Right cardiac atrium (tissue), 5 donors: ENCODE measurements around the gene ARHGAP42. TPM values are rescaled to one million over a fixed set of nuclear protein-coding genes. Genes with fewer than 3 reads are reported as not detected.

ENCODE experiments used
- ATAC-seq, 2 donors: fragments of 200-7000 bp; cut with Tn5 transposase; one replicate each; pipeline versions ENCODE4 v1.8.0 to v1.9.1; 2020; ENCODE audit warnings: moderate library complexity in 2 of 2, mild to moderate bottlenecking in 1 of 2
- DNase-seq, 3 donors: peaks; one replicate each; pipeline ENCODE4 v3.0.0-alpha.2; 2020
- H3K27ac ChIP-seq: one replicate; pipeline ENCODE4 v1.5.1; 2013; ENCODE audit warnings: mild to moderate bottlenecking, low read length, control low read depth, moderate library complexity
- H3K27me3 ChIP-seq: one replicate; pipeline ENCODE4 v1.6.1; 2013; ENCODE audit not compliant: control insufficient read depth, insufficient read depth
- H3K4me1 ChIP-seq: one replicate; pipeline ENCODE4 v1.6.1; 2013; ENCODE audit warnings: low read length; ENCODE audit not compliant: control insufficient read depth, insufficient read depth
- H3K4me3 ChIP-seq: one replicate; pipeline ENCODE4 v1.5.1; 2013; ENCODE audit warnings: low read length, control low read depth
- H3K9me3 ChIP-seq: one replicate; pipeline ENCODE4 v1.6.1; 2013; ENCODE audit warnings: low read length; ENCODE audit not compliant: control insufficient read depth
- WGBS: extraction: QIAGEN DNeasy Blood & Tissue Kit; methylation state at CpG from one replicate; pipeline ENCODE4 v1.1.7; 2013; 5-methylcytosine and 5-hydroxymethylcytosine counted together
- intact Hi-C, 4 donors: fragments of 100-400 bp; cut with DNase I; formaldehyde crosslinking; loops; one replicate each; pipeline versions ENCODE4 v1.11.0 to v1.14.0; 2022 to 2023
- polyA plus RNA-seq: library from polyadenylated mRNA; stranded (reverse); fragments of 200-250 nt; gene quantifications from one replicate; pipeline ENCODE4 v1.2.3, GENCODE V29; 2013
- total RNA-seq, 4 donors: library from RNA; stranded (reverse); fragmentation: NEBNext Ultra II Directional; extraction: Animal tissue kit (Norgen Biotek cat#: 25700); gene quantifications; one replicate each; pipeline ENCODE4 v1.2.1, GENCODE V29; 2021
- donor health status: healthy with polysubstance abuse.
- donor health status: DM: no; HTN: yes; CAD: no.
- donor health status: DM: no; HTN: no; CAD: no.
- donor health status: DM: no; HTN: yes; CAD: no; lungs with severe emphysema.
- donor health status: DM: yes; HTN: yes; CAD: no.

Gene ARHGAP42
- total and polyA plus RNA-seq, 5 donors, result 4.5 to 8.6 (median 6.6) TPM

GRCh38 chr11:100778166-100778785 is 91.2 kb downstream of the ARHGAP42 start:
- WGBS, result 51% methylated on average over 3 of the region's 3 CpGs
- no peaks in the 10 kb centered on the region for H3K9me3 ChIP-seq
- peaks cover 3% of the 10 kb centered on the region for H3K4me1 ChIP-seq
- intact Hi-C loops, result no loop called here
- ATAC-seq, result no peak
- no peak for DNase-seq
- no peak overlapping the region for H3K27ac ChIP-seq
- no peaks in the 10 kb centered on the region for H3K27me3 ChIP-seq
- no peak overlapping the region for H3K4me3 ChIP-seq

GRCh38 chr11:100780470-100780869 is 93.4 kb downstream of the ARHGAP42 start:
- Histone ChIP-seq H3K27ac (no peak overlapping the region), H3K9me3 (no peaks in the 10 kb centered on the region), H3K4me1 (peaks cover 4% of the 10 kb centered on the region), H3K27me3 (no peaks in the 10 kb centered on the region), H3K4me3 (no peak overlapping the region)
- intact Hi-C loops, result no loop called here
- DNase-seq (no peak), ATAC-seq (no peak)
- 95% methylated on average over 8 of the region's 8 CpGs for WGBS

GRCh38 chr11:100785148-100785983 is 98.3 kb downstream of the ARHGAP42 start:
- DNase-seq, result no peak
- H3K9me3 ChIP-seq, result no peaks in the 10 kb centered on the region
- intact Hi-C loops, result no loop called here
- H3K27me3 ChIP-seq, result no peaks in the 10 kb centered on the region
- ATAC-seq, result peak; percentile 81 to 87
- peaks cover 8% of the 10 kb centered on the region for H3K4me1 ChIP-seq
- no peak overlapping the region for H3K4me3 ChIP-seq
- WGBS, result 24% methylated on average over 5 of the region's 5 CpGs
- no peak overlapping the region for H3K27ac ChIP-seq

GRCh38 chr11:100788561-100789295 is 101.6 kb downstream of the ARHGAP42 start:
- intact Hi-C loops, result no loop called here
- no peaks in the 10 kb centered on the region for H3K9me3 ChIP-seq
- no peak overlapping the region for H3K27ac ChIP-seq
- no peak for DNase-seq
- 86% methylated on average over 1 of the region's 1 CpG for WGBS
- ATAC-seq, result no peak
- H3K4me3 ChIP-seq, result no peak overlapping the region
- H3K27me3 ChIP-seq, result no peaks in the 10 kb centered on the region
- peaks cover 8% of the 10 kb centered on the region for H3K4me1 ChIP-seq

- Histone ChIP-seq H3K4me3 (no peak overlapping the region), H3K27me3 (no peaks in the 10 kb centered on the region), H3K9me3 (no peaks in the 10 kb centered on the region), H3K27ac (no peak overlapping the region), H3K4me1 (peaks cover 8% of the 10 kb centered on the region)
- DNase-seq (peak in 2 of 3 donors; percentile 50), ATAC-seq (peak; percentile 43 to 54)
- 64% methylated on average over 6 of the region's 6 CpGs for whole genome bisulfite sequencing
- intact Hi-C loops, result no loop called here
Measured at GRCh38 chr11:100789500-100789899, 102.4 kb downstream of the ARHGAP42 start.

- intact Hi-C loops, result no loop called here
- H3K9me3 ChIP-seq, result no peaks in the 10 kb centered on the region
- no peaks in the 10 kb centered on the region for H3K27me3 ChIP-seq
- H3K4me1 ChIP-seq, result peaks cover 5% of the 10 kb centered on the region
- no peak for DNase-seq
- WGBS, result 57% methylated on average over 2 of the region's 2 CpGs
- H3K27ac ChIP-seq, result no peak overlapping the region
- no peak overlapping the region for H3K4me3 ChIP-seq
- ATAC-seq, result no peak
Measured at GRCh38 chr11:100790073-100790472, 103.0 kb downstream of the ARHGAP42 start.

- H3K27me3 ChIP-seq, result no peaks in the 10 kb centered on the region
- no peaks in the 10 kb centered on the region for H3K9me3 ChIP-seq
- DNase-seq, result no peak
- H3K27ac ChIP-seq, result no peak overlapping the region
- ATAC-seq, result no peak
- no peak overlapping the region for H3K4me3 ChIP-seq
- intact Hi-C loops, result no loop called here
- peaks cover 3% of the 10 kb centered on the region for H3K4me1 ChIP-seq
Measured at GRCh38 chr11:100791103-100791502, 104.0 kb downstream of the ARHGAP42 start.

- H3K27ac ChIP-seq, result no peak overlapping the region
- no peaks in the 10 kb centered on the region for H3K9me3 ChIP-seq
- peaks cover 3% of the 10 kb centered on the region for H3K4me1 ChIP-seq
- intact Hi-C loops, result no loop called here
- H3K4me3 ChIP-seq, result no peak overlapping the region
- no peak for DNase-seq
- no peaks in the 10 kb centered on the region for H3K27me3 ChIP-seq
- WGBS, result 24% methylated on average over 1 of the region's 1 CpG
- peak in 1 of 2 donors; percentile 45 for ATAC-seq
Measured at GRCh38 chr11:100791860-100792259, 104.8 kb downstream of the ARHGAP42 start.

- H3K27ac ChIP-seq, result no peak overlapping the region
- no peaks in the 10 kb centered on the region for H3K9me3 ChIP-seq
- DNase-seq, result no peak
- peaks cover 3% of the 10 kb centered on the region for H3K4me1 ChIP-seq
- intact Hi-C loops, result no loop called here
- ATAC-seq, result no peak
- no peaks in the 10 kb centered on the region for H3K27me3 ChIP-seq
- H3K4me3 ChIP-seq, result no peak overlapping the region
- WGBS, result 58% methylated on average over 2 of the region's 2 CpGs
Measured at GRCh38 chr11:100793525-100793924, 106.4 kb downstream of the ARHGAP42 start.

- WGBS, result 88% methylated on average over 2 of the region's 2 CpGs
- intact Hi-C loops, result no loop called here
- no peak for DNase-seq
- no peaks in the 10 kb centered on the region for H3K9me3 ChIP-seq
- no peaks in the 10 kb centered on the region for H3K27me3 ChIP-seq
- no peaks in the 10 kb centered on the region for H3K4me1 ChIP-seq
- no peak for ATAC-seq
- no peak overlapping the region for H3K27ac ChIP-seq
- H3K4me3 ChIP-seq, result no peak overlapping the region
Measured at GRCh38 chr11:100794446-100794845, 107.4 kb downstream of the ARHGAP42 start.

- intact Hi-C loops, result no loop called here
- DNase-seq (no peak), ATAC-seq (no peak)
- Histone ChIP-seq H3K4me1 (no peaks in the 10 kb centered on the region), H3K27me3 (no peaks in the 10 kb centered on the region), H3K9me3 (no peaks in the 10 kb centered on the region), H3K27ac (no peak overlapping the region), H3K4me3 (no peak overlapping the region)
- WGBS, result 92% methylated on average over 3 of the region's 3 CpGs
Measured at GRCh38 chr11:100799445-100799844, 112.4 kb downstream of the ARHGAP42 start.
